ENCODE measurements around the gene NPEPL1.

The NPEPL1 gene

GRCh38 chr20:58657986-58658385, 34.6 kb upstream of the NPEPL1 start:
- no peak for DNase-seq (ENCODE audit: low read depth)
- TF ChIP-seq CTCF (IDR thresholded peaks at IDR 0.05; ENCODE audit: control insufficient read depth, extremely low read depth, insufficient read depth) = no peak

GRCh38 chr20:58658760-58659159, 33.8 kb upstream of the NPEPL1 start:
- TF ChIP-seq CTCF (IDR thresholded peaks at IDR 0.05; ENCODE audit: control insufficient read depth, extremely low read depth, insufficient read depth) = no peak
- no peak for DNase-seq (ENCODE audit: low read depth)
- H3K4me3 ChIP-seq (ENCODE audit: low read depth, low read length) = no peak overlapping the region

More at GRCh38 chr20:58657986-58658385, 34.6 kb upstream of the NPEPL1 start:
- H3K4me3 ChIP-seq (ENCODE audit: low read depth, low read length) = no peak overlapping the region

GRCh38 chr20:58659841-58660240, 32.8 kb upstream of the NPEPL1 start:
- no peak for TF ChIP-seq CTCF (IDR thresholded peaks at IDR 0.05; ENCODE audit: control insufficient read depth, extremely low read depth, insufficient read depth)
- no peak for DNase-seq (ENCODE audit: low read depth)
- H3K4me3 ChIP-seq (ENCODE audit: low read depth, low read length) = no peak overlapping the region

- no peak for DNase-seq (ENCODE audit: low read depth)
- no peak overlapping the region for H3K4me3 ChIP-seq (ENCODE audit: low read depth, low read length)
- no peak for TF ChIP-seq CTCF (IDR thresholded peaks at IDR 0.05; ENCODE audit: control insufficient read depth, extremely low read depth, insufficient read depth)
These were observed 31.6 kb upstream of the NPEPL1 start for GRCh38 chr20:58660855-58661597.

- DNase-seq (ENCODE audit: low read depth) = no peak
- TF ChIP-seq CTCF (IDR thresholded peaks at IDR 0.05; ENCODE audit: control insufficient read depth, extremely low read depth, insufficient read depth) = no peak
- H3K4me3 ChIP-seq (ENCODE audit: low read depth, low read length) = no peak overlapping the region
These were observed 30.8 kb upstream of the NPEPL1 start for GRCh38 chr20:58661598-58662473.

GRCh38 chr20:58664331-58664730, 28.3 kb upstream of the NPEPL1 start:
- no peak overlapping the region for H3K4me3 ChIP-seq (ENCODE audit: low read depth, low read length)
- no peak for TF ChIP-seq CTCF (IDR thresholded peaks at IDR 0.05; ENCODE audit: control insufficient read depth, extremely low read depth, insufficient read depth)
- DNase-seq (ENCODE audit: low read depth) = no peak
